Cardiac atrium fibroblast (primary cell): ENCODE data around the gene TMEM119. TPM values are rescaled to one million over a fixed set of nuclear protein-coding genes. Genes with fewer than 3 reads are reported as not detected.

Source experiments
- total RNA-seq: library from RNA; depleted of rRNA; stranded (reverse); fragments of >200 nt; gene quantifications from 2 replicates; pipeline ENCODE4 v1.2.3, GENCODE V29; 2015

TMEM119 gene, protein sequence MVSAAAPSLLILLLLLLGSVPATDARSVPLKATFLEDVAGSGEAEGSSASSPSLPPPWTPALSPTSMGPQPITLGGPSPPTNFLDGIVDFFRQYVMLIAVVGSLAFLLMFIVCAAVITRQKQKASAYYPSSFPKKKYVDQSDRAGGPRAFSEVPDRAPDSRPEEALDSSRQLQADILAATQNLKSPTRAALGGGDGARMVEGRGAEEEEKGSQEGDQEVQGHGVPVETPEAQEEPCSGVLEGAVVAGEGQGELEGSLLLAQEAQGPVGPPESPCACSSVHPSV
- 1.3 TPM in 1 of 2 replicates, not detected in the other for total RNA-seq

DNA sequence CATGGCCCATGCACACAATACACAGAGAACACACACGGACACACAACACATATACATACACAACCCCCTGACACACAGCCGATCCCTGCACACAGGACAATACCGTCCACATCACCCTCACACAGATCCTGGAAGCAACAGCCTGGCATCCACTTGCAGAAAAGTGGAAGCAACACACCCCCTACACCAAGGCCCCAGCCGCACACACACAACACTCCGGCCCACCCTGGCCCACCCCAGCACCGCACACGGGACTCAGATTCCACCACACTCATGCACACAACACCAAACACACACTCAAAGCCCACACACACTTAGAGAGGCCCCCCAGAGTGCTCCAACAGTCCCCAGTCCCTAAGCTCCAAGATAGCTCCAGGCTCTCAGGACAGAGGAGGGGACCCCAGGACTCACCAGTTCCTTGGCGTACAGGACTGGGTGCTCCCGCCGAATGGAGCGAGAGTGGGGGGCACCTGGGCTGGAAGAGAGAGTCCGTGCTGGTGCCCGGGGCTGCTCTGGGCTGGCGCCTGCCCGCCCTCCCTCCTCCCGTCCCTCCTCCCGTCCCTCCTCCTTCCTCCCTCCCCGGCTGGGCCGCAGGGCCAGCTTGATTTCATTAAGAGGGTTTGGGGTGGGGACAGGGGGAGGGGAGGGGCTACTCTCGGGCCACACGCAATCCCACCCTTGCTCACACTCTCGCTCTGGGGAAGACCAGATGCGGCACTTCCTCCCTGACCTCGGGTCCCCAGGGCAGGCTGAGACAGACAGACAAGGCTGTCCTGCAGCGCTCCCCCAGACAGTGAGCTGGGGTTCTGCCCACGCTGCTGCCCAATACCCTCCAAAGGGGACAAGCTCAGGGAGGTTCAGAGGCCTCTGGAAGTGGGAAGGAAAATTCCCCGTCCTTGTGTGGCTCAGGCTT is at the start of gene TMEM119:
TSS of gene TMEM119 (minus strand) at position 526 of the 913 bp plus-strand sequence. CDS start 5,701 bp downstream, outside the sequence.

DNA sequence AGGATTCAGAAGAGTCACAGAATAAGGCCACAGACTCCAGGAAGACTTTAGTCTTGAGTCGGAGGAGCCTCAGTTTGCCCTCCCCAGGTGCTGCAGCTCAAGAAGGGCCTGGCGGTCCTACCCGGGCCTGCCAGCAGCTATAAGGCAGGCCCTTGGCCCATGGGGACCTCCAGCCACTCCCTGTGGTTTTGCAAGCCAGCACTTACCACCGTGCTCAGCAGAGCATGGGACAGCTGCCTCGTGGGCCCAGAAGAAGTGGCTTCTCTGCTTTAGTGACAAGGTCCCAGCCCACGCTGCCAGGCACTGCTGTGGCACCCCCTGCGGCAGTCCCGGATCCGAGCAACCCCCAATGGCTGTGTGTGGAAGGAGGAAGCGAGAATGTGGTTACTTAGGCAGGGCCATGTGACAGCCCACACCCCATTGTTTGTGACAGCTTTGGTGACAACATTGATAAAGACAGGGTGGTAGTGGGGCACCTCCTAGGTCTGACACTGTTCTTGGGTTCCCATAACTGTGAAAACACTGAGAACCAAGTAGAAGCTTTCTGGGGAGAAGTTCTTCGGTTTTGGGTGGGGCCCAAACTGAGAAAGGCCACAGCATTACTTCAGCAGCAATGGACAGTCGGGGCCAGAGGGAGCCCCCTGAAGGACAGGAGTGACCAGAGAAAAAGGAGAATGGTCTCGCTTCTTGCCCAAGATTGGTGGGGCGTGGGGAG is 35.8 kb upstream of the TMEM119 start, which contains the start of gene SELPLG:
TSS of gene SELPLG (minus strand) at position 361 of the 715 bp plus-strand sequence. CDS start 9,587 bp downstream, outside the sequence.

DNA sequence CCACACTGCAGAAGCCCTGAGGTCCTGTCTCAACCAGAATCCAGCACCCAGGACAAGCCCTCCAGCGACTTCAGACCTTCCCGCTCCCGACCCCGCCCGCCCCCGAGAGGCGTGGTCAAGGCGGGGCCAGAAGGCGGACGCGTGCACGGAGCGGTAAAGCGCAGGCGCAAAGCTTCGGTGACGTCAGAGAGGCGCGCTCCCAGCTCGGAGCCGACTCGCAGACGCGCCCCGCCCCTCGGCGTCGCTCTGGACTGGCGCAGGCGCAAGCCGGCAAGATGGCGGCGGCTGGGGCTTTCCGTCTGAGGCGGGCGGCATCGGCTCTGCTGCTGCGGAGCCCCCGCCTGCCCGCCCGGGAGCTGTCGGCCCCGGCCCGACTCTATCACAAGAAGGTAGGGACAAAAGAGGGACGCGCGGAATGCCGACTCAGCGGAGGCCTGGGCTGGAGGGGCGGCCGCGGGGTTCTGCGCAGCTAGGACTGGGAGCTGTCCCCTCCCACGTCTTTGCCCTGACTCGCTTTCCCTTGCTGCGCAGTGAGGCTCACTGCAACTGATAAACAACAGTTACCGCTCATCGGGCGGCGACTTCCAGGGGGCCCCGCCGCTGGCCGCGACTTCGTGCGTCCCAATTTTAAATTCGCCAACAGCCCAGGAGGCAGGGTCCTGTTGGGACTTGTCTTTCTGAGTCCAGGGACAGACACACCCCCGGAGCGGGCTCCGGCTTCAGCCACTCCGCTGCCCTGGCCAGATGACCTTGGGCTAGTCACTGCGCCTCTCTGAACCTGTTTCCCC is 35.3 kb downstream of the TMEM119 start, which contains the start of gene ISCU:
TSS of gene ISCU (plus strand) at position 249 of the 788 bp plus-strand sequence. CDS start at position 276, 27 bp downstream.

DNA sequence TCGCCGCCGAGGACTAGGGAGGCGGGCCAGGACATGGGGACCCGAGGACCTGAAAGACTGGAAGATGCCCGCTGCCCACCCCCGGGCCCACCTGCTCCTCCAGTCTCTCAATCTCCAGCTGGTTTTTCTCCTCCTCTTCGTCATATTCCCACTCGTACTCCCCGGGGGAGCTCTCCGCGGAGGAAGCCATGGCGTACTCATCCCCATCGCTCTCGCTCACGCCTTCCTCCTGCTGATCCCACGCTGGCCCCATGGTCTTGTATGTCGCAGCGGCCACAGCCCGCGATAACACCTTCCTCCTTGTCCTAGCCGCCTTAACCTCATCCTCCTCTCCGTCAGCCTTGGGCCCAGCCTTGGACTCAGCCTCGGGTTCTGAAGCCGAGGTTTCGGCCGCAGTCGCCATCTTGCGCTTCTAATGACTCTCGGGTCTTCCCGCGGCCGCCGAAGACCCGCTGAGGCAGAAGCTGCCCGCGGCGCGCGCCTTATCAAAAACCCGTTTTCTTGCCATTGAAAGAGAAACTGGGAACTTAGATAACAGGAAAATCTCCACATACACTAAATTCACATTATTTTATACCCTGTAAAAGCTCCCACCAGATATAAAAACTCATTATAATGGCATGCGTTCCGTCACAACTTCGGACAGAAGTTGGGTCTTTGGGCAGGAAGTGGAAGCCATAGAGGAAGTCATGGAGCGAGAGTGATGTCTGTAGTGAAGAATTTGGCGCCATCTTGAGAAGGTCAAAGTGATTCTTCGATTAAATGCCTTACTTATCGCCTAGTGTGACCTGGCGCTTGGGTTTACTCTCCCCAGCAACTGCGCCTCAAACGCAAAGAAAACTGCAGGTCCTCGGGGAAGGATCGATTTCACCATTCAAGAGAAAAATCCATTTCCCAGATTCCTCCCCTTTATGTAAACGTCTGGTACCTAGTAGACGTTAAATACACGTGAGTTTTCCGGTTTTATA is 36.8 kb downstream of the TMEM119 start, which contains the start of gene SART3:
TSS of gene SART3 (minus strand) at position 422 of the 968 bp plus-strand sequence. CDS start at position 403, 19 bp downstream.

Other genes starting within 250 kb of the TMEM119 start
- gene FICD, start 82.8 kb downstream of the TMEM119 start, total RNA-seq, result 7.9 and 8.3 TPM in 2 replicates
- gene SART3, start 36.9 kb downstream of the TMEM119 start, total RNA-seq, result 24.4 and 28.0 TPM in 2 replicates
- 67.9 and 71.3 TPM in 2 replicates for gene ISCU, start 35.5 kb downstream of the TMEM119 start, total RNA-seq
- 0.72 and 0.97 TPM in 2 replicates for gene SELPLG, start 35.8 kb upstream of the TMEM119 start, total RNA-seq
- 67.3 and 85.9 TPM in 2 replicates for gene CORO1C, start 133.4 kb upstream of the TMEM119 start, total RNA-seq